IPS DF 6.9 (cell line): ENCODE results near the gene FUZ.

Source experiments
- DNase-seq: peaks from one replicate; pipeline ENCODE4 v3.0.0-alpha.2; 2013; ENCODE audit warnings: low read depth, low spot score
- H3K27ac ChIP-seq: one replicate; pipeline ENCODE4 v1.5.1; 2013; ENCODE audit warnings: low read length, control low read depth
- H3K27me3 ChIP-seq: 2 replicates; pipeline ENCODE4 v1.6.1; 2013; ENCODE audit warnings: mild to moderate bottlenecking, low read length; ENCODE audit not compliant: control insufficient read depth, insufficient read depth
- H3K36me3 ChIP-seq: 2 replicates; pipeline ENCODE4 v1.6.1; 2013; ENCODE audit warnings: low read length; ENCODE audit not compliant: control insufficient read depth, insufficient read depth
- H3K4me1 ChIP-seq: 2 replicates; pipeline ENCODE4 v1.6.1; 2013; ENCODE audit warnings: low read length; ENCODE audit not compliant: control insufficient read depth, insufficient read depth
- H3K4me3 ChIP-seq: 2 replicates; pipeline ENCODE4 v1.5.1; 2013; ENCODE audit warnings: mild to moderate bottlenecking, low read length
- H3K9me3 ChIP-seq: 2 replicates; pipeline ENCODE4 v1.6.1; 2013; ENCODE audit warnings: low read length, inconsistent platforms; ENCODE audit not compliant: control insufficient read depth, insufficient read depth
- WGBS: extraction: QIAGEN DNeasy Blood & Tissue Kit; methylation state at CpG from one replicate; pipeline ENCODE4 v1.1.7; 2013; ENCODE audit warnings: mixed read lengths, missing lambda C conversion rate; ENCODE audit not compliant: insufficient read length, insufficient coverage; 5-methylcytosine and 5-hydroxymethylcytosine counted together

Gene FUZ

DNA sequence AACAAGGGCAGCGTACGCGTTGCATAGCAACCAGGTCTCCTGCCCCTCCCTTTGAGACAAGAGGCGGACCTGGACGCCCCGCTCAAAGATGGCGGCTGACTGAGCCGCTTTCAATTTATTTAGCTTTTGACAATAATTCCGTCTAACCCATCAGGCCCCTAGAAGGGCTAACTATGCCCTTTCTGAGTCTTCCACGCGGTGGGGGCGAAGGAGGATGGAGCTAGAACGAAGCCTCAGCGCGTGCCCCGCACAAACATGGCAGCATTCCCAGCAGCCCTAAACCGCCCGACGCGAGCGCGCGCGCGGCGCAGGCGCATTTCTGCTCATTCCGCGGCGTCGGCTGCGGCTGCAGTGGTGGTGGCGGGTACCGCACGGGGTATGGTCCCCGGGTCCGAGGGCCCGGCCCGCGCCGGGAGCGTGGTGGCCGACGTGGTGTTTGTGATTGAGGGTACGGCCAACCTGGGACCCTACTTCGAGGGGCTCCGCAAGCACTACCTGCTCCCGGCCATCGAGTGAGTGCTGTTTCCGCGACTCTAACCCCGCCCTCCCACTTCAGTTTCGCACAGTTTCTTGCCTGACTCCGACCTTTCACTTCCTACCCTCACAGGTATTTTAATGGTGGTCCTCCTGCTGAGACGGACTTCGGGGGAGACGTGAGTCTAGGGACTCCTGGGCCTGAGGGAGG lies 5.0 kb upstream of the FUZ start, which contains the start of gene MED25:
Gene MED25, plus strand, starts transcription at position 326 of the 685 bp plus-strand sequence. Its CDS starts 53 bp downstream, at position 379.
- Histone ChIP-seq H3K4me3 (peak within 1 kb of the TSS; percentile 71), H3K9me3 (no peaks in the 10 kb centered on the region), H3K4me1 (0 out of 2 replicates have a peak, but pooled peaks cover 1% of the 10 kb centered on the region), H3K27ac (no peak within 1 kb of the TSS), H3K36me3 (no peaks in the 10 kb centered on the region; the same call in 1 of the 2 replicates), H3K27me3 (no peaks in the 10 kb centered on the region)
- no CpG with 5 or more reads among the region's 57 CpGs for WGBS
- no peak for DNase-seq

DNA sequence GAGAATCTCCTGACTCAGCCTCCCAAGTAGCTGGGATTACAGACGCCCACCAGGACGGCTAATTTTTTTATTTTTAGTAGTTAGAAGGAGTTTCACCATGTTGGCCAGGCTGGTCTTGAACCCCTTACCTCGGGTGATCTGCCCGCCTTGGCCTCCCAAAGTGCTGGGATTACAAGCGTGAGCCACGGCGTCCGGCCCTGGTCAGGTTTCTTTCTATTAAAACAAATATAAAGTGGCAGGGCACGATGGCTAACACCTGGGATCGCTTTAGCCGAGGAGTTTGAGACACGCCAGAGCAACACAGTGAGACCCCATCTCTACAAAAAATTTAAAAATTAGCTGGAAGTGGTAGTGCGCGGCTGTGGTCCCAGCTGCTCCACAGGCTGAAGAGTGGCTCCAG lies 3.5 kb upstream of the FUZ start:
- Histone ChIP-seq H3K4me3 (no peak overlapping the region), H3K9me3 (no peaks in the 10 kb centered on the region), H3K4me1 (0 out of 2 replicates have a peak, but pooled peaks cover 1% of the 10 kb centered on the region), H3K27me3 (no peaks in the 10 kb centered on the region), H3K27ac (no peak overlapping the region), H3K36me3 (no peaks in the 10 kb centered on the region)
- WGBS = no CpG with 5 or more reads among the region's 14 CpGs
- no peak for DNase-seq

DNA sequence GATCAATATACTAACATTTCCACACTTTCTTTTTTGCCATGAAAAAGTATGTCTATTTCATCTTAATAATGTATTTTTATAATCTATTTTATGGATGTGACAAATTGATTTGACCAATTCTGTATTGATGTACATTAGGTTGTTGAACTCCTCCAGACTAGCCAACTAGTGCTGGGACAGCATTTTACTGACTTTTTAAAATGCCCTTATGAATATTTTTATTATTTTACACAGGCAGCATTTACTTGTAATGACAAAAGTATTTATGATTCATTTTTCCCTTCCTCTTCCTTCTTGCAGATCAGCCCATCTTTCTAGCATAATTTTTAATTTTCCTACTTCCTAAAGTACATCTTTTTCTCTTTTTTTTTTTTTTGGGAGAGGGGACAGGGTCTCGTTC lies 918 bp upstream of the FUZ start:
- Histone ChIP-seq H3K36me3 (no peaks in the 10 kb centered on the region), H3K4me1 (peaks cover 6% of the 10 kb centered on the region), H3K27ac (no peak overlapping the region), H3K27me3 (no peaks in the 10 kb centered on the region), H3K9me3 (no peaks in the 10 kb centered on the region), H3K4me3 (no peak overlapping the region)
- no peak for DNase-seq
- whole genome bisulfite sequencing = no CpG with 5 or more reads among the region's 1 CpG

DNA sequence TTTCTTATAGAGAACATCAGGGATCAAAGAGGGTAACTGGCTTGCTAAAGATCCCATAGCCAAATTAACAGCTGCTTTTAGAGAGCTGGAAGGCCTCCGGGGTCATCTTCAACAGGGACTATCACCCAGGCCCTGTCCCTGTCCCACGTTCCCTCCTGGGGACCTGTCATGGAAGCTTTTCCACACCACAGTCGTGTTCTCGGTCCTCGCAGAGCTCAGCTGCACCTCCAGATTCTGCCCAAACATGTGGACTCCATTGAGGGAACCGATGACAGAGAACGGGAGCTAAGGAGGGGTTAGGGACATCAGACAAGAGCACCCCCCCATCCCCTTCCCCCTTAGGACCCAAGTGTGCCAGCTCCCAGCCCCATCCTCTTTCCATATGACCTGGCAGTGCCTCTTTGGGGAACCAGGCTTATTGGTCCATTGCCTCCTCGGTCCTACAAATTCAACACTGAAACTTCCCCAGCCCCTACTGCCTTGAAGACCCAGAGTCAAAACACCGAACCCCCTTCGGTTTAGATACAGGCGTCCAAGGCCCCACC lies 568 bp downstream of the FUZ start:
- no peak for DNase-seq
- H3K27ac ChIP-seq = no peak overlapping the region
- no peaks in the 10 kb centered on the region for H3K36me3 ChIP-seq
- H3K27me3 ChIP-seq = no peaks in the 10 kb centered on the region
- no peaks in the 10 kb centered on the region for H3K9me3 ChIP-seq
- H3K4me1 ChIP-seq = peaks cover 5% of the 10 kb centered on the region
- peak overlapping the region; percentile 89; the same call in 1 of the 2 replicates for H3K4me3 ChIP-seq
- WGBS = no CpG with 5 or more reads among the region's 11 CpGs

DNA sequence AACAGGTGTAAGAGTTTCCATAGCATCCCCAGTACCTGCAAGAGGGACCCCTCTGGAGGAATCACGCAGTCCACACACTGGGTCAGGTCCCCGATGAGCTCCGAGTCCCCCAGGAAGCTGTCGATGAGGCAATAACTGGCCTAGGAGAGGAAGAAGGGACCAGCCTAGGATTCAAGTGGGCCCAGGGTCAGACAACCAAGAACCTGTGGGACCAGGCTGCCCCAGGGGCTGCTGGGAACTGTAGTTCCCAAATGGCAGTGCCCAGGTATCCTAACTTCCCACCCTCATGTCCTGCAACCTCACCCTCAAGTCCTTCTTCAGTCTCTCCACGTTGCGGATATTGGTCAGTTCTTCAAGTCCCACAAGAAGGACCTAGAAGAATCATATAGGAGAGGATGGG lies 1.8 kb downstream of the FUZ start:
- Histone ChIP-seq H3K27me3 (no peaks in the 10 kb centered on the region), H3K36me3 (peaks cover 3% of the 10 kb centered on the region; the same call in 1 of the 2 replicates), H3K4me1 (peaks cover 5% of the 10 kb centered on the region), H3K27ac (no peak overlapping the region), H3K9me3 (no peaks in the 10 kb centered on the region), H3K4me3 (no peak overlapping the region)
- WGBS = no CpG with 5 or more reads among the region's 6 CpGs
- DNase-seq = no peak

DNA sequence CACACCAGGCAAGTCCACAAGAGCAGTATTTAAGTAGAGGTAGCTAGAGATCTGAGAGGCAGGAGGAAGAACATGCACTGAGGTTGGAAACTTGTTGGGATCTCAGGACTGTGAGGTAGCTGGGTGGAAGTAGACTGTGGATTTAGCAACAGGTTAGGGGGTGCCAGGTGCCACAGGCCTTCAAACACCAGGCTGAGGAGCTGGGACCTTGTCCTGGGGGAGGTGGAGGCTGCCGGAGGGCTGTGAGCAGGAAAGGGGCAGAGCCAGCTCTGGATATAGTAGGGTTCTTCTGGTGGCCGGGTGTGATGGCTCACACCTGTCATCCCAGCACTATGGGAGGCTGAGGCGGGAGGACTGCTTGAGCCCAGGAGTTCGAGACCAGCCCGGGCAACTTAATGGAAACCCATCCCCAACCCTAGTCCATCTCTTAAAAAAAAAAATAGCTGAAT lies 3.1 kb downstream of the FUZ start:
- Histone ChIP-seq H3K36me3 (peaks cover 3% of the 10 kb centered on the region; the same call in 1 of the 2 replicates), H3K4me3 (no peak overlapping the region), H3K27ac (no peak overlapping the region), H3K27me3 (no peaks in the 10 kb centered on the region), H3K9me3 (no peaks in the 10 kb centered on the region), H3K4me1 (peaks cover 5% of the 10 kb centered on the region)
- no peak for DNase-seq
- no CpG with 5 or more reads among the region's 5 CpGs for WGBS

DNA sequence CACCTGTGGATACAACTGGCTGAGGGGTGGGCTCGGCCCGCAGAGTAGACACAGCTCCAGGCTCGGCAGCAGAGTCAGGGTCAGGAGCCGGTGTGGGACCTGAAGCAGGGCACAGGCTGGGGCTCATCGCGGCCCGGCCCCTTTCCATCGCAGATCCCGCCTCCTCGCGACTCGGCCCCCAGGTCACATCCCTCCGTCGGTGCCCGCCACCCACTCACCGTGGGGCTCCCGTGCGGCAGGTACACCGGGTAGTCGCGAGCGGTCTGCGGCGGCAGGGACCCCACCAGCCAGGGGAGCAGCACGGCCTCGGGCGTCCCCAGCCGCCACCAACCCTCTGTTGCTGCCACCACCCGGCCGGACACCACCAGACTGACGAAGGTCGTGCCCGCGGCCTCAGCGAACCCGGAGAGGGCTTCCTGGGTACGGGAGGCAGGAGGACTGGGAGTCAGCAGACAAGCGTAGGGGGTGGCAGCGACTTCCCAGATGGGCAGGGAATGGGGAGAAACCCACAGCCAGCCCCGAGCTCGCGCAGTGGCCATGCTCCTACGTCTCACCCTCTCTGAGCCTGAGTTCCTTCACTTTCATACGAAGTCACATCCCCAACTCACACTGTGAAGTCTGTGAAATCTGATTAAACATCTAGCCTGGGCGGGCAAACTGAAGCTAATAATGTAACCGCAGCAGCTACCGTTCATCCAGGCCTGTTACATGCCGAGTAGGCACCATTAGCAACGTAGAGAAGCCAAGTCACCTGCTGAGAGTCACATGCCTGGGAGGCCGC lies 3.7 kb downstream of the FUZ start:
- H3K27ac ChIP-seq = no peak overlapping the region
- peak overlapping the region; percentile 23; the same call in 1 of the 2 replicates for H3K4me3 ChIP-seq
- H3K4me1 ChIP-seq = peaks cover 5% of the 10 kb centered on the region
- no peak for DNase-seq
- no CpG with 5 or more reads among the region's 50 CpGs for WGBS
- peaks cover 3% of the 10 kb centered on the region; the same call in 1 of the 2 replicates for H3K36me3 ChIP-seq
- H3K27me3 ChIP-seq = no peaks in the 10 kb centered on the region
- no peaks in the 10 kb centered on the region for H3K9me3 ChIP-seq

DNA sequence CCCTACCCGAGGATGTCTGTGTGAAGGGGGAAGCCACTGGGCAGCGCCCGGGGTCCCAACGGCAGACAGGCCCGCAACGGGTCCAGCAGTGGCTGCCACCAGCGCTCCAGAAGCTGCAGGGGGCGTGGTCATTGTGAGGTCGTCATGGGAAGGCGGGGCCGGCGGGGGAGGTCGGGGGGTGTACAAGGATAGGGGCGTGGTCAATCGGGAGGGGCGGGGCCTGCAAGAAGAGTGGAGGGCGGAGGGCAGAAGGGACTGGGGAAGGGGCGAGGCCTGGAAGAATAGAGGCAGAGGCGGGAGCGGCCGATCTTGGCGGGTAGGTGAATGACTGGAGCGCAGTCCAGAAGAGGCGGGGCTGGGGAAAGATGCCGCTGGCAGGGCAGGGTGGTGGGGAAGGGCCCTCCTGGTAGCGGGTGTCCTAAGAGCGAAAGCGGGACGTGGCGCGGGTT lies 4.4 kb downstream of the FUZ start:
- Histone ChIP-seq H3K27me3 (no peaks in the 10 kb centered on the region), H3K9me3 (no peaks in the 10 kb centered on the region), H3K36me3 (peaks cover 3% of the 10 kb centered on the region; the same call in 1 of the 2 replicates), H3K27ac (no peak overlapping the region), H3K4me3 (peak overlapping the region; percentile 23; the same call in 1 of the 2 replicates), H3K4me1 (peaks cover 5% of the 10 kb centered on the region)
- peak; percentile 57 for DNase-seq
- no CpG with 5 or more reads among the region's 31 CpGs for WGBS

DNA sequence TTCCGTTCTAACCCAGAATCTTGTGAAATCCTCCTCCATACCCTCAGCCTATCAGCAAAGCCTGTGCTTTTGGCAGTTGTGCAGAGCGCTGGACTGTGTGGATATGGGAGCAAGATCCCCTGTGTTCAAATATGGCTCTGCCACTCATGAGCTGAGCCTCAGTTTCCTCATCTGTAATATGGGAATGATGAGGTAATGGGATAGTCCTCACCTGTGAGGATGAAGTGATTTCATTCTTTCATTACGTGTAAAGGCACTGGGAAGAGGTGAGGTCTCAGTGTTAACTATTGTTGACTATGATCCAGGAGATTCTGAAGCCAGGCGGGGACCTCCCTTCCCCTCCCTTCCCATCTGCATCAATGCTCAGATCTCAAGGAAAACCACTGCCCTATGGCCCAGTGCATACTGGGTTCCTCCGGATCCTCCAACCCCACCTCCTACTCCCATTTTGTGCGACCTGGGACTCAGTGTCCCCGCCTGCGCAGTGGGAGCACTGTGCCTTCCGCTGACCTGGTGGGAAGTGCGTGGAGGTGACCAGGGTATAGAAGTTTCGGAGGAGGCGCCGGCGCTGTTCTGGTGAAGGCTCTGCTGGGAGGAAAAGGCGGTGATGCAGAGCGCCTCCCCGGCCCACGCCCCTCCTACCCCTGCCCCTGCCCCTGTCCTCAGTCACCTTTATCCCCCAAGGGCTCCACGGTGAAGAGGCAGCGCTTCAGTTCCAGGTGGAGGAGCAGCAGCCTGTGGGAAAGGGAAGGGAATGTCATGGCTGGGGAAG lies 5.0 kb downstream of the FUZ start:
- Histone ChIP-seq H3K4me3 (no peak overlapping the region), H3K27ac (no peak overlapping the region), H3K27me3 (no peaks in the 10 kb centered on the region), H3K36me3 (peaks cover 6% of the 10 kb centered on the region; the same call in 1 of the 2 replicates), H3K4me1 (peaks cover 5% of the 10 kb centered on the region), H3K9me3 (no peaks in the 10 kb centered on the region)
- no peak for DNase-seq
- WGBS = no CpG with 5 or more reads among the region's 20 CpGs
